Measurements from ENCODE around the gene CNMD. TPM values are rescaled to one million over a fixed set of nuclear protein-coding genes. Genes with fewer than 3 reads are reported as not detected.
"Not testable (repeated sequence)": the region's sequence is repeated elsewhere in the genome, so short reads cannot be mapped to it uniquely, and the experiment has no call there.

The CNMD gene
- total RNA-seq, 1 donor from 2014 or later, result 1.1 TPM

- peaks cover 10% of the 10 kb centered on the region for H3K4me1 Mint-ChIP-seq (ENCODE audit: low read depth)
- TF ChIP-seq CTCF (IDR thresholded peaks at IDR 0.05; ENCODE audit: unreplicated experiment), result no peak
- H3K27ac Mint-ChIP-seq, result no peak overlapping the region
- no peak for DNase-seq (ENCODE audit: low spot score, unreplicated experiment)
- no peaks in the 10 kb centered on the region for H3K9me3 Mint-ChIP-seq (ENCODE audit: low read depth)
- H3K27me3 Mint-ChIP-seq, result no peaks in the 10 kb centered on the region
- no peaks in the 10 kb centered on the region for H3K36me3 Mint-ChIP-seq (ENCODE audit: insufficient read depth)
- no peak overlapping the region for H3K4me3 Mint-ChIP-seq (ENCODE audit: low read depth)
Observed at GRCh38 chr13:52725302-52725701, 14.3 kb downstream of the CNMD start.

GRCh38 chr13:52723181-52723580 is 16.4 kb downstream of the CNMD start:
- Mint-ChIP-seq H3K27me3 (no peaks in the 10 kb centered on the region), H3K36me3 (ENCODE audit: insufficient read depth) (no peaks in the 10 kb centered on the region), H3K9me3 (ENCODE audit: low read depth) (peaks cover 10% of the 10 kb centered on the region), H3K4me3 (ENCODE audit: low read depth) (no peak overlapping the region), H3K27ac (no peak overlapping the region), H3K4me1 (ENCODE audit: low read depth) (peaks cover 10% of the 10 kb centered on the region)
- no peak for DNase-seq (ENCODE audit: low spot score, unreplicated experiment)
- no peak for TF ChIP-seq CTCF (IDR thresholded peaks at IDR 0.05; ENCODE audit: unreplicated experiment)

GRCh38 chr13:52721356-52721755 is 18.3 kb downstream of the CNMD start:
- H3K27ac Mint-ChIP-seq; H3K4me3 Mint-ChIP-seq (ENCODE audit: low read depth); DNase-seq (ENCODE audit: low spot score, unreplicated experiment); H3K36me3 Mint-ChIP-seq (ENCODE audit: insufficient read depth); H3K27me3 Mint-ChIP-seq; H3K4me1 Mint-ChIP-seq (ENCODE audit: low read depth): not testable (repeated sequence)
- H3K9me3 Mint-ChIP-seq (ENCODE audit: low read depth), result peaks cover 14% of the 10 kb centered on the region

- not testable (repeated sequence) for DNase-seq (ENCODE audit: low spot score, unreplicated experiment); H3K27me3 Mint-ChIP-seq; H3K4me3 Mint-ChIP-seq (ENCODE audit: low read depth); H3K4me1 Mint-ChIP-seq (ENCODE audit: low read depth); H3K36me3 Mint-ChIP-seq (ENCODE audit: insufficient read depth); H3K27ac Mint-ChIP-seq
- peaks cover 16% of the 10 kb centered on the region for H3K9me3 Mint-ChIP-seq (ENCODE audit: low read depth)
Observed at GRCh38 chr13:52720904-52721303, 18.7 kb downstream of the CNMD start.

- peaks cover 2% of the 10 kb centered on the region for H3K36me3 Mint-ChIP-seq (ENCODE audit: insufficient read depth)
Observed at GRCh38 chr13:52713894-52714293, 25.7 kb downstream of the CNMD start.

GRCh38 chr13:52712385-52712784 is 27.2 kb downstream of the CNMD start:
- Mint-ChIP-seq H3K4me3 (ENCODE audit: low read depth) (no peak overlapping the region), H3K27me3 (no peaks in the 10 kb centered on the region), H3K4me1 (ENCODE audit: low read depth) (no peaks in the 10 kb centered on the region), H3K9me3 (ENCODE audit: low read depth) (peaks cover 2% of the 10 kb centered on the region), H3K36me3 (ENCODE audit: insufficient read depth) (peaks cover 2% of the 10 kb centered on the region), H3K27ac (no peak overlapping the region)
- no peak for TF ChIP-seq CTCF (IDR thresholded peaks at IDR 0.05; ENCODE audit: unreplicated experiment)
- DNase-seq (ENCODE audit: low spot score, unreplicated experiment), result no peak

More at GRCh38 chr13:52713894-52714293, 25.7 kb downstream of the CNMD start:
- no peak overlapping the region for H3K27ac Mint-ChIP-seq
- no peak for TF ChIP-seq CTCF (IDR thresholded peaks at IDR 0.05; ENCODE audit: unreplicated experiment)
- peaks cover 12% of the 10 kb centered on the region for H3K9me3 Mint-ChIP-seq (ENCODE audit: low read depth)
- no peaks in the 10 kb centered on the region for H3K4me1 Mint-ChIP-seq (ENCODE audit: low read depth)
- no peaks in the 10 kb centered on the region for H3K27me3 Mint-ChIP-seq
- no peak for DNase-seq (ENCODE audit: low spot score, unreplicated experiment)
- no peak overlapping the region for H3K4me3 Mint-ChIP-seq (ENCODE audit: low read depth)

Measured in progenitor cell of endocrine pancreas (in vitro differentiated cells).